Measurements from ENCODE around the gene COX19. TPM values are rescaled to one million over a fixed set of nuclear protein-coding genes. Genes with fewer than 3 reads are reported as not detected.
"Not testable (repeated sequence)": the region's sequence is repeated elsewhere in the genome, so short reads cannot be mapped to it uniquely, and the experiment has no call there.

COX19 gene
- total RNA-seq, 6 experiments from 2014 or later: 5.6 to 7.6 (median 6.5) TPM

GRCh38 chr7:960269-960871 is 15.0 kb downstream of the COX19 start:
- Mint-ChIP-seq H3K27ac (no peak overlapping the region), H3K36me3 (ENCODE audit: low read depth) (no peaks in the 10 kb centered on the region), H3K4me3 (no peak overlapping the region), H3K27me3 (ENCODE audit: insufficient read depth) (peaks cover 16% of the 10 kb centered on the region), H3K9me3 (no peaks in the 10 kb centered on the region), H3K4me1 (ENCODE audit: low read depth) (no peaks in the 10 kb centered on the region)
- no peak for TF ChIP-seq CTCF (IDR thresholded peaks at IDR 0.05)
- DNase-seq: no peak

DNA sequence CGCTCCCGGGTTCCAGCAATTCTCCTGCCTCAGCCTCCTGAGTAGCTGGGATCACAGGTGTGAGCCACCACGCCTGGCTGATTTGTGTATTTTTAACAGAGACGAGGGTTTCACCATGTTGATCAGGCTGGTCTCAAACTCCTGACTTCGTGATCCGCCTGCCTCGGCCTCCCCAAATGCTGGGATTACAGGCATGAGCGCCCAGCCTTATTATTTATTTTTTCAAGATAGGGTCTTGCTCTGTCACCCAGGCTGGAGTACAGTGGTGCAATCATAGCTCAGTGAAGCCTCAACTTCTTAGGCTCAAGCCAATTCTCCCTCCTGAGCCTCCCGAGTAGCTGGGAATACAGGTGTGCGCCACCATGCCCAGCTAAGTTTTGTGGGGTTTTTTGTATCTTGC is 15.6 kb downstream of the COX19 start:
- not testable (repeated sequence) for H3K36me3 Mint-ChIP-seq (ENCODE audit: low read depth); H3K27ac Mint-ChIP-seq; H3K9me3 Mint-ChIP-seq; H3K4me3 Mint-ChIP-seq; DNase-seq; H3K4me1 Mint-ChIP-seq (ENCODE audit: low read depth)
- peaks cover 22% of the 10 kb centered on the region for H3K27me3 Mint-ChIP-seq (ENCODE audit: insufficient read depth)

DNA sequence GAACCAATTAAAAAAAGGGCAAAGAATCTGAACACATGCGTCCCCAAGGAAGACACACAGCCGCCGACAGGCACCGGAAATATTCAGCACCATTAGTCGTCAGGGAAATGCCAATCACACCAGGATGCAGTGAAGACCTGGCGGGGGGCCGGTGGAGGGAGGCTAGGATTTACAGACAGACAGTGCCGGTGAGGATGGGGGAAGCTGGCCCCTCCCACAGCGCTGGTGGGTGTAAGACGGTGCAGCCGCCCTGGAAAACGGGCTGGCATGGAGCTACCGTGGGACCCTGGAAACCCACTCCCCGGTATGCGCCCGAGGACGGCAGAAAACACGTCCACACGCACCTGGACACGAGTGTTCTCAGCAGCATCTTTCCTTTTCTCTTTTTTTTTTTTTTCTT is 16.1 kb downstream of the COX19 start:
- Mint-ChIP-seq H3K4me1 (ENCODE audit: low read depth) (no peaks in the 10 kb centered on the region), H3K27ac (no peak overlapping the region), H3K27me3 (ENCODE audit: insufficient read depth) (peaks cover 22% of the 10 kb centered on the region), H3K9me3 (no peaks in the 10 kb centered on the region), H3K36me3 (ENCODE audit: low read depth) (no peaks in the 10 kb centered on the region), H3K4me3 (no peak overlapping the region)
- DNase-seq: no peak
- no peak for TF ChIP-seq CTCF (IDR thresholded peaks at IDR 0.05)

GRCh38 chr7:958221-959200 is 16.8 kb downstream of the COX19 start:
- H3K36me3 Mint-ChIP-seq (ENCODE audit: low read depth): no peaks in the 10 kb centered on the region
- no peaks in the 10 kb centered on the region for H3K4me1 Mint-ChIP-seq (ENCODE audit: low read depth)
- H3K4me3 Mint-ChIP-seq: no peak overlapping the region
- peaks cover 19% of the 10 kb centered on the region for H3K27me3 Mint-ChIP-seq (ENCODE audit: insufficient read depth)
- DNase-seq: no peak
- no peak overlapping the region for H3K27ac Mint-ChIP-seq
- H3K9me3 Mint-ChIP-seq: no peaks in the 10 kb centered on the region
- TF ChIP-seq CTCF (IDR thresholded peaks at IDR 0.05): no peak

GRCh38 chr7:957418-958220 is 17.7 kb downstream of the COX19 start:
- Mint-ChIP-seq H3K27ac (no peak overlapping the region), H3K9me3 (no peaks in the 10 kb centered on the region), H3K27me3 (ENCODE audit: insufficient read depth) (peaks cover 20% of the 10 kb centered on the region), H3K4me3 (no peak overlapping the region), H3K36me3 (ENCODE audit: low read depth) (no peaks in the 10 kb centered on the region), H3K4me1 (ENCODE audit: low read depth) (no peaks in the 10 kb centered on the region)
- no peak for TF ChIP-seq CTCF (IDR thresholded peaks at IDR 0.05)
- DNase-seq: no peak
